Body of pancreas (tissue), 4 donors: ENCODE data around the gene PLCB2.

ENCODE experiments used
- POLR2A ChIP-seq, 3 donors: fragments of 450-650 bp; IDR thresholded peaks; one replicate each; pipeline ENCODE4 v1.6.1; 2016; ENCODE audit warnings: antibody characterized with exemption in 3 of 3, mild to moderate bottlenecking in 2 of 3
- TF ChIP-seq, protein P1 (sequence below), 7 experiments: fragments of 450-650 bp in 4 of 7; fragments of 200-600 bp in 3 of 7; sonication (generic) in 3 of 7; IDR thresholded peaks; one replicate each; pipeline ENCODE4 v1.5.1; 2016 to 2019; ENCODE audit warnings: antibody characterized with exemption in 7 of 7

DNA sequence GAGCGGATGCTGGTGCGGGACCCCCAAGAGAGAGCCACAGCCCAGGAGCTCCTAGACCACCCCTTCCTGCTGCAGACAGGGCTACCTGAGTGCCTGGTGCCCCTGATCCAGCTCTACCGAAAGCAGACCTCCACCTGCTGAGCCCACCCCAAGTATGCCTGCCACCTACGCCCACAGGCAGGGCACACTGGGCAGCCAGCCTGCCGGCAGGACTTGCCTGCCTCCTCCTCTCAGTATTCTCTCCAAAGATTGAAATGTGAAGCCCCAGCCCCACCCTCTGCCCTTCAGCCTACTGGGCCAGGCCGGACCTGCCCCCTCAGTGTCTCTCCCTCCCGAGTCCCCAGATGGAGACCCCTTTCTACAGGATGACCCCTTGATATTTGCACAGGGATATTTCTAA lies 31.8 kb downstream of the PLCB2 start:
- no peak for TF ChIP-seq POLR2A (IDR thresholded peaks at IDR 0.05)
- TF ChIP-seq, protein P1, sequence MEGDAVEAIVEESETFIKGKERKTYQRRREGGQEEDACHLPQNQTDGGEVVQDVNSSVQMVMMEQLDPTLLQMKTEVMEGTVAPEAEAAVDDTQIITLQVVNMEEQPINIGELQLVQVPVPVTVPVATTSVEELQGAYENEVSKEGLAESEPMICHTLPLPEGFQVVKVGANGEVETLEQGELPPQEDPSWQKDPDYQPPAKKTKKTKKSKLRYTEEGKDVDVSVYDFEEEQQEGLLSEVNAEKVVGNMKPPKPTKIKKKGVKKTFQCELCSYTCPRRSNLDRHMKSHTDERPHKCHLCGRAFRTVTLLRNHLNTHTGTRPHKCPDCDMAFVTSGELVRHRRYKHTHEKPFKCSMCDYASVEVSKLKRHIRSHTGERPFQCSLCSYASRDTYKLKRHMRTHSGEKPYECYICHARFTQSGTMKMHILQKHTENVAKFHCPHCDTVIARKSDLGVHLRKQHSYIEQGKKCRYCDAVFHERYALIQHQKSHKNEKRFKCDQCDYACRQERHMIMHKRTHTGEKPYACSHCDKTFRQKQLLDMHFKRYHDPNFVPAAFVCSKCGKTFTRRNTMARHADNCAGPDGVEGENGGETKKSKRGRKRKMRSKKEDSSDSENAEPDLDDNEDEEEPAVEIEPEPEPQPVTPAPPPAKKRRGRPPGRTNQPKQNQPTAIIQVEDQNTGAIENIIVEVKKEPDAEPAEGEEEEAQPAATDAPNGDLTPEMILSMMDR (IDR thresholded peaks at IDR 0.05), result no peak
